ENCODE measurements around the gene PCBP3. TPM values are rescaled to one million over a fixed set of nuclear protein-coding genes. Genes with fewer than 3 reads are reported as not detected.

Gene PCBP3
- total RNA-seq, 2 donors from 2014 or later, result 0.77 to 17.2 TPM

GRCh38 chr21:45737485-45738166 lies 94.1 kb downstream of the PCBP3 start:
- Histone ChIP-seq H3K36me3 (no peaks in the 10 kb centered on the region), H3K4me3 (no peak overlapping the region), H3K27ac (no peak overlapping the region), H3K27me3 (replicated peaks; ENCODE audit: insufficient read depth) (no peaks in the 10 kb centered on the region), H3K4me1 (replicated peaks) (no peaks in the 10 kb centered on the region), H3K9me3 (no peaks in the 10 kb centered on the region)
- intact Hi-C loops (cut with DNase I), result no loop called here
- no peak for DNase-seq (ENCODE audit: low spot score)
- WGBS, result 76% methylated on average over 12 of the region's 12 CpGs
- TF ChIP-seq CTCF (IDR thresholded peaks at IDR 0.05) (no peak), POLR2AphosphoS5 (IDR thresholded peaks at IDR 0.05) (no peak), POLR2A (IDR thresholded peaks at IDR 0.05) (no peak)

GRCh38 chr21:45739218-45740087 lies 95.9 kb downstream of the PCBP3 start:
- Histone ChIP-seq H3K9me3 (no peaks in the 10 kb centered on the region), H3K27ac (no peak overlapping the region), H3K4me3 (no peak overlapping the region), H3K4me1 (replicated peaks) (no peaks in the 10 kb centered on the region), H3K36me3 (no peaks in the 10 kb centered on the region), H3K27me3 (replicated peaks; ENCODE audit: insufficient read depth) (no peaks in the 10 kb centered on the region)
- TF ChIP-seq POLR2A (IDR thresholded peaks at IDR 0.05) (no peak), CTCF (IDR thresholded peaks at IDR 0.05) (no peak), POLR2AphosphoS5 (IDR thresholded peaks at IDR 0.05) (no peak)
- no peak for DNase-seq (ENCODE audit: low spot score)
- 72% methylated on average over 5 of the region's 5 CpGs for WGBS
- intact Hi-C loops (cut with DNase I), result no loop called here

- H3K27ac ChIP-seq, result no peak overlapping the region
- 85% methylated on average over 9 of the region's 9 CpGs for WGBS
- intact Hi-C loops (cut with DNase I), result no loop called here
- no peaks in the 10 kb centered on the region for H3K27me3 ChIP-seq (replicated peaks; ENCODE audit: insufficient read depth)
- H3K4me3 ChIP-seq, result no peak overlapping the region
- DNase-seq (ENCODE audit: low spot score), result no peak
- TF ChIP-seq CTCF (IDR thresholded peaks at IDR 0.05) (no peak), POLR2A (IDR thresholded peaks at IDR 0.05) (no peak), POLR2AphosphoS5 (IDR thresholded peaks at IDR 0.05) (no peak)
- no peaks in the 10 kb centered on the region for H3K36me3 ChIP-seq
- no peaks in the 10 kb centered on the region for H3K4me1 ChIP-seq (replicated peaks)
- H3K9me3 ChIP-seq, result no peaks in the 10 kb centered on the region
These were observed 96.5 kb downstream of the PCBP3 start for GRCh38 chr21:45740088-45740440.

- Histone ChIP-seq H3K4me1 (replicated peaks) (no peaks in the 10 kb centered on the region), H3K36me3 (no peaks in the 10 kb centered on the region), H3K4me3 (no peak overlapping the region), H3K9me3 (no peaks in the 10 kb centered on the region), H3K27me3 (replicated peaks; ENCODE audit: insufficient read depth) (no peaks in the 10 kb centered on the region), H3K27ac (no peak overlapping the region)
- DNase-seq (ENCODE audit: low spot score), result no peak
- intact Hi-C loops (cut with DNase I), result no loop called here
- TF ChIP-seq POLR2A (IDR thresholded peaks at IDR 0.05) (no peak), CTCF (IDR thresholded peaks at IDR 0.05) (no peak), POLR2AphosphoS5 (IDR thresholded peaks at IDR 0.05) (no peak)
- WGBS, result 53% methylated on average over 14 of the region's 14 CpGs
These were observed 97.2 kb downstream of the PCBP3 start for GRCh38 chr21:45740491-45741357.
